Stimulated activated CD8-positive, alpha-beta memory T cell treated with anti-CD3 and anti-CD28 coated beads, Interleukin-12 subunit alpha, Interleukin-12 subunit beta, amount 100 ng/mL, for 4 hours (primary cell): ENCODE measurements around the gene SOX2.

Source experiments
- DNase-seq: peaks from one replicate; pipeline ENCODE4 v3.0.0-alpha.2; 2020; ENCODE audit warnings: low read depth

SOX2 gene

GRCh38 chr3:181704421-181705085 is 7.2 kb upstream of the SOX2 start:
- no peak for DNase-seq

- no peak for DNase-seq
Observed at GRCh38 chr3:181705086-181705480, 6.6 kb upstream of the SOX2 start.

GRCh38 chr3:181707980-181708379 is 3.7 kb upstream of the SOX2 start:
- no peak for DNase-seq

DNA sequence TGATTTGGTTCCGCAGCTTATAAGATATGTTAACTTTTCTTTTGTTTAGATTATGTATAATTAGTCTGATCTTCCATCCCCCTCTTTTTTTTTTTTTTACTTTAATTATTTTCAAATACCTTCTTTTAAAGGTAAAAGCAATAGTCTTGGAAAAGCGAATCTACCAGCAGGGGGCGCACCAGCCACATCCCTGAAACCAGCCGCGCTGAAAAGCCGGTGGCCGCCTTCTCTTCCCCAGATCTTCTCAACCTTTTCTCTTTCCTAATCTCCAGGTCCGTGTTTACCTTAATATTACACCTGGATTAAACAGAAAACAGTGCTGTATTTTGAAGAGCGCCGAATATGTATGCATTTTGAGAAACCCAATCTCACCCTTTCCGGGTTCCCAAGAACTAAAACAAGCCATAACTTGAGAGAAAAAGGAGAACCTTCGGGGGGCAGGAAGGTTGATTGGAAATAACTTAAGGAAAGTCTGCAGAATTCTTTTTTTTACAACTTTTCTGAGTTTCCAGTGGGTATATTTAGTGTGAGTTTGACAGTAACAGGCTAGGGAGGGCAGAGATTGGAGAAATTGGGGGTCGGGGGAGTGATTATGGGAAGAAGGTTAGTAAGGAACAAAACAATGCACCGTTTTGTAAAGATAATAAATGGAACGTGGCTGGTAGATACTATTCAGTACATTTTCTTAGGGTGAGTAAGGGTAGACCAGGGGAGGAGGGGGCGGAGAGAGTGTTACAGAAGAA is 2.0 kb upstream of the SOX2 start:
- no peak for DNase-seq

GRCh38 chr3:181710345-181711291 is 1.1 kb upstream of the SOX2 start:
- DNase-seq = no peak

- no peak for DNase-seq
Observed at GRCh38 chr3:181712226-181712552, 464 bp downstream of the SOX2 start.

DNA sequence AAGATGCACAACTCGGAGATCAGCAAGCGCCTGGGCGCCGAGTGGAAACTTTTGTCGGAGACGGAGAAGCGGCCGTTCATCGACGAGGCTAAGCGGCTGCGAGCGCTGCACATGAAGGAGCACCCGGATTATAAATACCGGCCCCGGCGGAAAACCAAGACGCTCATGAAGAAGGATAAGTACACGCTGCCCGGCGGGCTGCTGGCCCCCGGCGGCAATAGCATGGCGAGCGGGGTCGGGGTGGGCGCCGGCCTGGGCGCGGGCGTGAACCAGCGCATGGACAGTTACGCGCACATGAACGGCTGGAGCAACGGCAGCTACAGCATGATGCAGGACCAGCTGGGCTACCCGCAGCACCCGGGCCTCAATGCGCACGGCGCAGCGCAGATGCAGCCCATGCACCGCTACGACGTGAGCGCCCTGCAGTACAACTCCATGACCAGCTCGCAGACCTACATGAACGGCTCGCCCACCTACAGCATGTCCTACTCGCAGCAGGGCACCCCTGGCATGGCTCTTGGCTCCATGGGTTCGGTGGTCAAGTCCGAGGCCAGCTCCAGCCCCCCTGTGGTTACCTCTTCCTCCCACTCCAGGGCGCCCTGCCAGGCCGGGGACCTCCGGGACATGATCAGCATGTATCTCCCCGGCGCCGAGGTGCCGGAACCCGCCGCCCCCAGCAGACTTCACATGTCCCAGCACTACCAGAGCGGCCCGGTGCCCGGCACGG is 991 bp downstream of the SOX2 start:
- DNase-seq = no peak

- DNase-seq = no peak
Observed at GRCh38 chr3:181713280-181713647, 1.5 kb downstream of the SOX2 start.

- DNase-seq = no peak
Observed at GRCh38 chr3:181713676-181714612, 2.2 kb downstream of the SOX2 start.

DNA sequence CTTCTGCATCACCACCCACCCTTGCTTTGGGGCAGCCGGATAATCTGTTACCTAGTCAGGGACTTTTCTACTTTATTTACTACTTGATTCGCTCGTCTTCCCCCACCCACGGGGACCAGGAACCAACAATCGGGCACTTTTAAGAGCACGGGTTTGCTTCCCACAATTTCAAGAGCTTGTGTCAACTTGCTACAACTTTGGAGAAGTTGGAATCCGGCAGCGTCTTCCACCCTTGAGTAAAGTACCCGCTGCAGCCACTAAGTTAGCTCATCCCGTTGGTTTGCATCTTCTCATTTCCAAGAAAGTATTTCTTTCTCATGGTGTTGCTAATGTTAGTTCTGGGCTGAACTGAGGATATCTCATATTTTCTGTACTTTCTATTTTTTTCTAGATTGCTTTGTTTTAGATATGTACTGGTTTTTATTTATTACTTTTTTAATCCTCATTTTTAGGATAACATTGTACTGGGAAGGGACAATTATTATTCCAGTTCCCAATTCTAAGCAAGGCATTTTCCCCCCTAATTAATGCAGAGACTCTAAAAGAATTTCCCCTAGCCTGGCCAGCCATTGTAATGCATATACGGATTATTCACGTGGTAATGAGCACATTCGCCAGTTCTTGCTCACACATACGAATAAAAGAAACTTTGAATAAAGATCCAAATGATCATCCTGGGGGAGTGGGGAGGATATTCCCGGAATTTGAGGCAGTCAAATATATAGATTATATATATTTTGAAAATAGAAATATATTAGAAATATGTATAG is 4.0 kb downstream of the SOX2 start:
- no peak for DNase-seq

DNA sequence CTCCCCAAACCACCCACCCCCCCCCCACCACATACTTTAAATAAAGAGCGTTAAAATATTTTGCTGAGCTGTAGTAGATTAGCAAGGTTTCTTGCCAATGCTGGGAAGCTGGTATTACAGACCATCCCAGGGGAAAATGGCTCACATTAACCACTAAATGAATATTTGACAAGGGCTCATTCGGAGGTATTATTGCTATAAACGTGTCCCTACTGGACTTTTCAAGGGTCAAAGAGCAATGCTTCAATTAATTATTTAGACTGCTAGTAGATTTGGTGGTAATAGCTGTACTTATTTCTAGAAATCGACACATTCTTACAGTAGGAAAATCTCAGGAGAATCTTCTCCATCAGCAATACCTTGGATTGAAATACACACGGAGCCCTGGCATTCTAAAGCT is 5.2 kb downstream of the SOX2 start:
- no peak for DNase-seq

DNA sequence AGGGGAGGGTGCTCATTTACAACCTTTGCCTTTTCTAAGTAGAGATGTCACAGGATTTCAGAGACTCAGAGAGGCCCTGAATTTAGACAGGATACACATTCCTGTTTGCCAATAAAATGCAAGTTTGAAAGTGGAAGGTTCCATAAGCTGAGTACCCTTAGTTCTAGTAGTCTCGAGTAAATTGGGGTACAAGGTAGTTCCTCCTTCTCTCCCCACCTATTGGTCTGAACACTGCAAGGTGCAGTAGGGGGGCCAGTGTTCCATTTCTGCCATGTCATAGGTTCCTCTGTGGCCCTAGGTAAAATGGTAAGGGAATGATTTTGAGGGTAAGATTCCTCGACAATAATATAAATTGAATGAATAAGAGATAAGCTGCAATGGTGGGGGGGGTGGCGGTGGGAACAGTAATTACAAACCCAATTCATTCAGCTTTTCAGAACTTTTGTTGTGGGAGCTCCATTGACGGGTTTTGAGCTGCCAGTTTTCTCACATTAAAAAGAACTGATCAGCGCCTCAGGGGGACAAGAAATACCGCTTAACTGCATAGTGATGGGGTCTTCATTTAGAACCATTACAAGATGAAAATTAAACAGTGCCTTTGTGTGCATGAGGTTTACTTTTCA is 5.9 kb downstream of the SOX2 start:
- no peak for DNase-seq

GRCh38 chr3:181718369-181718768 is 6.6 kb downstream of the SOX2 start:
- no peak for DNase-seq

DNA sequence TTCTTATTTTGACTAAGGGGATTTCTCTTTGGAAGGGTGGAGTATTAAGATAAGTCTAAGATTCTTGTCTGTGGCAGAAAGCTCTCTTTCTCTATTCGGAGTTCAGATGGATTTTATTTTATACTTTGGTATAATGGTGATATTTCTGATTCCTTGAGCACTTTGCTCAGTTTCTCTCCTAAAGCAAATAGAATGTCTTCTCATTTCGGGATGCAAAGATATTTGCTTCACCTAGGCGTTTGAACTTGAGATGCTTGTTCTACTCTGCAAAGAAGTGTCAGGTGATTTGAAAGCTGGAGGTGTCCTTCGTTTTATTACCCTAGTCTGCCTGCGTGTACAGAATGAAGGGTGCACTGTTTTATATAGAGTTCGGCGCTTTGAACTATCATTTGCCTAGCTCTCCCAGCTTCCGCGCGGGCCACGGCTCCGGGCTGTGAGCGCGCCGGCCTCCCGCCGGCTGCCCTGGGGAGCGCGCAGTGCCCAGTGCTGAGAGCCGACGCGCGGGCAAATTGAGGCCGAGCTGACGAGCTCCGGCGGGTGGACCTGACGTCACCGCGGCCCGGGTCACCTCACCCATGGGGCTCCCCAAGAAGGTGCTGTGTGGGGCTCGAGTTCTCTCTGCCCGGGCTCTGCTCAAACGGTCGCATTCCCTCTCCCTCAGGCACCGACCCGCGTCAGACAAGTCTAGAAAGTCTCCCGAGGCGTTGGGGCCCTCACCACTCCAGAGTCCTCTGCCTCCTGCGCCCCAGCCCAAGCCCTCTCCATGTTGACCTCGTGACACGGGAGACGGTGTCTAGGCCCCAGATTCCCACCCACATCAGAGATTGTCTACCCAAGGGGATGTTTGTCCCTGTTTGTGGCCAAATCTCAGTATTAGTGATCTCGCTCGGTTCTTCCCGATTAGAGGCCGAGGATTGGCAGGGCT is 7.5 kb downstream of the SOX2 start:
- no peak for DNase-seq

GRCh38 chr3:181719991-181720680 is 8.4 kb downstream of the SOX2 start:
- no peak for DNase-seq

DNA sequence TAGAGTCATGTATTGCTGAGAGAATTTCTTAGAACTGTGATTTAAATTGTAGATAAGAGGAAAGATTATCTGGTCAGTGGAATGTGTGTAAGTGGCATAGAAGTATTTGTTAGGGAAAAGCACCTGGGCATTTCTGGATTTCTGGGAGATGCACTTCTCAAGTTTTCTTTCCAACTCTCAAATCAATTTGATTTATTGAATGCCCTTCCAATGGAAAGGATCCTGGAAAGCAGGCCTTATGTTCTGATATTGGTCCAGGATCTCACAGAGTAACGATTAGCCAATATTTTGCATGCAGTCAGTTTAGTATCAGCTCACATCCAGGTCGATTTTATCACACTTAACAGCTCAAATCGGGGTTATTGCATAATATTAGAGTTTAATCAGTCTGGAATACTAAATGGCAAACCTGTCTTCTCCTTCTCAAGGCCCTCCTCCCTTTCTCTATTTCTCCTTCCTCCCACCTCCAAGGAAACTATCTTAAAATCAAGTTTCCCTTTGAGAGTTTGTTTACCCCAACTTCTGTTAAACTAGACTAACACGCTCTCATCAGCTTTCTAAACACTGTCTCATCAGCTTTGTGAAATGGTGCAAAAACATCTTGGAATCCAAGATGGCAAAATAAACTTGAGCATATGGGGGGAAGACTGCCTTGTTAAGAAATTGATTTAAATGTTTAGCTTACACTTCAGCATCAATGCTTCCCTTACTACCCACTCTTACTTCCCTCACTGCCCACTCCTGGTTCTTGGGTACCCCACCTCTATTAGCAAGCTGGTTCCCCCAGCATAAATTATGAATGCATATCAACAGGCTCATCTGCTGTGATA is 9.5 kb downstream of the SOX2 start:
- no peak for DNase-seq

DNA sequence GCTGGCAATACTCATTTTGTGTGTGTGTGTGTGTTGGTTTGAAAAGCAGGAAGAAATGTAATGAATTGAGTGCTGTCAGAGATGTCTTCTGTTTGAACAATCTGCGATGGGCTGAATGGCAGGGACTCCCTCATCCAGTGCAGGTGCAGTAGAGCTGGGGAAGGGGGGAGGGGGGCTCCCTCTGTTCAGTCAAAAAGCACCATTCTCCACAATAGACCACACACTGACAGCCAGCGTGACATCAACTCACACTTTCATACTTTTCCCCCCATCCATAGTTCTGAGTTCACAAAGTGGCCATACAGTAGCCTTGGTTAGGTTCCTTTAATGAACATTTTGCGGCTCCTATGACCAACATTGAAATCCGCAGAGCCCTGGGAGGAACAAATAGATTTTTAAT is 10.4 kb downstream of the SOX2 start:
- DNase-seq = no peak
